ENCODE measurements around the gene LAMA5.
A peak's percentile ranks its signal among the peaks of the same experiment; 100 is the strongest.
"Not testable (repeated sequence)": the region's sequence is repeated elsewhere in the genome, so short reads cannot be mapped to it uniquely, and the experiment has no call there.

LAMA5 gene

GRCh38 chr20:62387933-62388635 is 21.0 kb upstream of the LAMA5 start:
- no peak for DNase-seq

- no peak for DNase-seq
Observed at GRCh38 chr20:62387219-62387913, 20.3 kb upstream of the LAMA5 start.

- peak; percentile 91 for DNase-seq
Observed at GRCh38 chr20:62386383-62387218, 19.5 kb upstream of the LAMA5 start, which contains the start of gene RPS21. RPS21 (plus strand) TSS chr20:62387103; CDS start chr20:62387339, 236 bp downstream.

- peak; percentile 73 for DNase-seq
Observed at GRCh38 chr20:62382306-62383198, 15.4 kb upstream of the LAMA5 start.

- DNase-seq, result no peak
Observed at GRCh38 chr20:62381842-62382241, 14.7 kb upstream of the LAMA5 start.

GRCh38 chr20:62381202-62381797 is 14.2 kb upstream of the LAMA5 start:
- no peak for DNase-seq

- DNase-seq, result no peak
Observed at GRCh38 chr20:62378215-62378614, 11.1 kb upstream of the LAMA5 start.

- peak; percentile 29 for DNase-seq
Observed at GRCh38 chr20:62377615-62378178, 10.6 kb upstream of the LAMA5 start.

- DNase-seq, result no peak
Observed at GRCh38 chr20:62377064-62377461, 10.0 kb upstream of the LAMA5 start.

- DNase-seq, result no peak
Observed at GRCh38 chr20:62376112-62377063, 9.3 kb upstream of the LAMA5 start.

- DNase-seq, result no peak
Observed at GRCh38 chr20:62374331-62375152, 7.4 kb upstream of the LAMA5 start.

- DNase-seq, result not testable (repeated sequence)
Observed at GRCh38 chr20:62373631-62374179, 6.6 kb upstream of the LAMA5 start.

GRCh38 chr20:62372042-62372993 is 5.2 kb upstream of the LAMA5 start:
- DNase-seq, result no peak

GRCh38 chr20:62371588-62372041 is 4.5 kb upstream of the LAMA5 start:
- DNase-seq, result no peak

- no peak for DNase-seq
Observed at GRCh38 chr20:62370807-62371587, 3.9 kb upstream of the LAMA5 start.

- no peak for DNase-seq
Observed at GRCh38 chr20:62370115-62370806, 3.1 kb upstream of the LAMA5 start.

- DNase-seq, result no peak
Observed at GRCh38 chr20:62369815-62370114, 2.7 kb upstream of the LAMA5 start.
